H7 (cell line): Measurements from ENCODE around the gene TMED6. TPM values are rescaled to one million over a fixed set of nuclear protein-coding genes. Genes with fewer than 3 reads are reported as not detected.

ENCODE experiments used
- DNase-seq: peaks from one replicate; pipeline ENCODE4 v3.0.0; 2012
- H3K27me3 ChIP-seq: 2 replicates; pipeline ENCODE4 v1.6.0; 2011; ENCODE audit warnings: mild to moderate bottlenecking, low read length; ENCODE audit not compliant: control insufficient read depth, insufficient read depth
- H3K36me3 ChIP-seq: replicated peaks from 2 replicates; pipeline ENCODE4 v1.5.1; 2011; ENCODE audit warnings: low read length; ENCODE audit not compliant: control insufficient read depth, insufficient read depth
- H3K4me3 ChIP-seq: 2 replicates; pipeline ENCODE4 v1.5.1; 2011; ENCODE audit warnings: low read depth, mild to moderate bottlenecking, control low read depth, low read length, moderate library complexity; ENCODE audit not compliant: insufficient read depth
- total RNA-seq: library from RNA; depleted of rRNA; stranded (reverse); fragments of >200 nt; shearing (Covaris generic); gene quantifications from 2 replicates; pipeline ENCODE4 v1.2.3, GENCODE V29; 2014; rRNA removed

Gene TMED6
- total RNA-seq = 0.52 TPM in 1 of 2 replicates, not detected in the other

- H3K36me3 ChIP-seq = no peaks in the 10 kb centered on the region; the same call in 1 of the 2 replicates
- H3K4me3 ChIP-seq = no peak within 1 kb of the TSS
- no peaks in the 10 kb centered on the region for H3K27me3 ChIP-seq
- DNase-seq = no peak
Measured at GRCh38 chr16:69351309-69352027, at the start of gene TMED6. TSS of gene TMED6 (minus strand) at chr16:69351786. CDS start at chr16:69351753, 33 bp downstream.

DNA sequence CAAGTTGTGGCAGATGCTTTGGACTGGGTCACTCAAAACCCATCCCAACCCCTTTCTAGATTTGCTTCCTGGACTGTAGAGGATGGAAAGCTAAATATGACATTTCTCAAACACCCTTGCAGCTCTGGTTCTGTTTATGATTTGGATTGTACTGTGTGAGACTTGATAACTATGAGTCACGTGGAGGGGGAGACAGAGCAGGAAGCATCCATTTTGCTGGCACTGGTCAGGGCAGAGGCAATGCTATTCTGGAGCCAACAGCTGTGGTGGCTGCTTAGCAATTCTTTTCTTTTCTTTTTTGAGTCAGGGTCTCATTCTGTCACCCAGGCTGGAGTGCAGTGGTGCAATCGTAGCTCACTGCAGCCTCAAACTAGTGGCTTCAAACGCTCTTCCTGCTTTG lies 47.8 kb upstream of the TMED6 start:
- H3K36me3 ChIP-seq = no peaks in the 10 kb centered on the region
- no peaks in the 10 kb centered on the region for H3K27me3 ChIP-seq
- no peak overlapping the region for H3K4me3 ChIP-seq
- no peak for DNase-seq

DNA sequence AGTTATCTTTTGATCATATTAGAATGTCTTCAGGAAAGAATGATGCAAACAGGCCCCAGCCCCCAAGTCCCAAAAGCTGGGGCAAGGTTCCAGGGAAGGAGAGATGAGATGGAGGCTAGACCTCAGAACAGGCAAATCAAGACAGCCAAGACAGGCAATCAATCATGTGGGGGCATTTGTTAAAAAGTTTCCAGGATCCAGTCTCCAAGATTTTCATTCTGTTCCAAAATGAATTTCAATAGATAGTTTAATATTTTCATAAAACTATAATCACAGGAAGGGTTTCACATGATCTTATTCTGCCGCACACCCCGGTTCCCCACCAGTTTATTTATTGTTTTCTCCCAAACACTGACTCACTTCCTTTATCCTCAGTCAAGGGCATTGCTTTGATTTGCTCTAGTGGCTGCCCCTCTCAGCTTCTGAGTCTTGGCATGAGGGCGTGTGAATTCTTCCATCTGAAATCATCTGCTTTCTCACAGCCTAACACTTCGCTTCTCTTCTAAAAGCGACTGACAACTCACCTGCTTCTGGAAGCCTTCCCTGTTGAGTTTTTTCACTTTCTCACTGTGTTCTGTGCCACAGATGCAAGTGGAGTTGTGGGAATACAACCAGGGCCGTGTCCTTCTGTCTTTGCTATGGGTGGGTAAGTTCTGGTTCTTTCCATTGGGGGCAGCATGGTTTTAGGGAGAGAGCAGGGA lies 46.4 kb upstream of the TMED6 start:
- H3K36me3 ChIP-seq = no peaks in the 10 kb centered on the region
- DNase-seq = peak; percentile 56
- no peak overlapping the region for H3K4me3 ChIP-seq
- no peaks in the 10 kb centered on the region for H3K27me3 ChIP-seq

DNA sequence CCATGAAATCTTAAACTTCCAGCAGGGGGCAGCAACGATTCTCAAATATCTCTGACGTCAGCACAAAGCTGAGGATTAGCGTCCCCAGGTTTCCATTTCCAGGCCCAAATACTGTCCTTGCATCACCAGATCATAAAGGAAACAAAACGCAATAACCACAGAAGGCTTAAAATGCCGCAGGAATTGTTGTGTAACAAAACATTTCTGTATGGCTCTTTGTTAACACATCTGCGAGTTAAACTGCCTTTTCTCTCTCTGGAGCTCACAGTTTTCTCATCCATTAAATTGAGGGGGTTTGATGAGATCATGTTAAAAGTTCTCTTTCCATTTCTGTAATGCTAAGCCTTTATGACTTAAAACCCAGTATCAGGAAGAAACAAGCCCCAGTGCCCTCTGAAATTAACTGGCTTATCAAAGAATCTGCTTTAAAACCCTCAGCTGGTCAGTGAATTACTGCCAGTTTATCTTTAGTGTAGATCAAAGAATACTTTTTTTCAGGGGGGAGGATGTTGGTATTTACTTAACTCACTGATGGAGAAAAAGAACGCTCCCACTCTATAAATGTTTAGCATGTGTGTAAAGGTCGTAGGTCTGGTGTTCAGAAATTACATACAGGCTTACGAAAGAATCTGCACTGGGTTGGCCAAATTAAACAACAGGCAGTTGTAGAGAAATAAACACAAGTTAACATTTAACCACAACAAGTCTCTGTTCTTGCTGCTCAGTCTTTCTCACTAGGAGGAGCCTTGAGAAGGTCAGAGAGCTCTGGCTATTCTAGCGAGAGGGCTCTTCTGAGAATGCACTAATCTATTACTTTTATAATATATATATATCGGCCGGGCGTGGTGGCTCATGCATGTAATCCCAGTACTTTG lies 44.8 kb upstream of the TMED6 start:
- no peaks in the 10 kb centered on the region for H3K36me3 ChIP-seq
- no peak overlapping the region for H3K4me3 ChIP-seq
- peak; percentile 59 for DNase-seq
- no peaks in the 10 kb centered on the region for H3K27me3 ChIP-seq

- DNase-seq = no peak
- Histone ChIP-seq H3K27me3 (no peaks in the 10 kb centered on the region), H3K4me3 (no peak overlapping the region), H3K36me3 (no peaks in the 10 kb centered on the region)
Measured at GRCh38 chr16:69395859-69396186, 44.2 kb upstream of the TMED6 start.

DNA sequence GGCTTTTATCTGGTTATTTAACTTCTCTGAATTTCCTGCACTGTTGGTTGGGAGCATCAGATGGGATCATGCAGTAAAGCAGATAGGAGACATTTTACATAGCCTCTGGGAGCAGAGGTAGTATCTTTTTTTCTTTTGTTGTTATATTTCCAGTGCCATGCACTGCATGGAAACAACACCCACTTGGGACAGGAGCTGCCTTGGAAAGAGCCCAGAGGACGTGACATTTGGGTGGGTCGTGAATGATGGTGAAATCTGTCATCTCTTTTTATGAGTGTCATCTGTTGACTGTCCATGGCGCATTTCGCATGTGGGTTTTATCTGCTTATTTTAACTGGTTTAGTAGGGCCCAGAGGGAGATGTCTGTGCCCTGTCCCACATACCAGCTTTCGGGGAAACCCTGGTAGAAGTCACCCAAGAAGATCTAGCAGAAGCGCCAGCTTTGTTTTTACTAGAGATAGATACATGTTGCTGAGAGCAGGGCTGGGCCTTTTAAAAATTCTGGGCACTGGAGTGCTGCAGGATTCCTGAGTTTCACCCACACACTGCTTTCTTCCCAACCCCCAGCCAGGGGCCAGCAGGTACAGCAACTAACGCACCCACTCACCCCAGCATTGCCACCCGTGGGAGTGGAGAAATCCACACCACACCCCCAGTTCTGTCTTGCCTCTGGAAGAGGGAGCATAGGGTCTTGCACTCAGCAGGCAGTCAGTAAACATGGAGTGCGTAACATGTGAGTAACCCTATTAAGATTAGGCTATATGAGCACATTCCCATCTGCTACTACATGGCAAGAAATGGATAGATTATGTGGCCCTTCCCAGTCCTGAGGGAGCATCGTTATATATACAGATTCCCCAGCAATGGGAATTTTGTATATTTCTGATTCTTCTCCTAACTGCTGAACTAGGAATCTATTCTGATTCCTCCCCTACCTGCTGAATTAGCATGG lies 42.6 kb upstream of the TMED6 start:
- Histone ChIP-seq H3K27me3 (no peaks in the 10 kb centered on the region), H3K36me3 (no peaks in the 10 kb centered on the region), H3K4me3 (no peak overlapping the region)
- no peak for DNase-seq

DNA sequence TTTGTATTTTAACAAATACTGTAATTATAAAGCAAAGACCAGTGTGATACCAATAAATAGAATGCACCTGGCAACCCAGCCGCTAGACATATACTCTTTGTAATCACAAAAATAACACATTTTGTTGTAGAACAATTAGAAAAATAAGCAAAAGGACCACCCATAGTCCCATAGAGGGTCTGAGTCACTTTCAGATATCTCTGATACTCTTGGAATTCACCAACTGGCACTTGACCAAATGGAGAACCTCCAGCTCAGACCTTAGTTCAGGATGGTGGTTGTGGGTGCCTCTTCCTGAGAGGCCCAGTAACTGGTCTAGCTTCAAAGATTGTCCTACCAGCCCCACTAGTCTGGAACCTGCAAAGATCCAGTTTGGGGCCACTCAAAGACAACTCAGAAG lies 35.0 kb upstream of the TMED6 start:
- Histone ChIP-seq H3K4me3 (no peak overlapping the region), H3K36me3 (peaks cover 14% of the 10 kb centered on the region), H3K27me3 (no peaks in the 10 kb centered on the region)
- DNase-seq = no peak

DNA sequence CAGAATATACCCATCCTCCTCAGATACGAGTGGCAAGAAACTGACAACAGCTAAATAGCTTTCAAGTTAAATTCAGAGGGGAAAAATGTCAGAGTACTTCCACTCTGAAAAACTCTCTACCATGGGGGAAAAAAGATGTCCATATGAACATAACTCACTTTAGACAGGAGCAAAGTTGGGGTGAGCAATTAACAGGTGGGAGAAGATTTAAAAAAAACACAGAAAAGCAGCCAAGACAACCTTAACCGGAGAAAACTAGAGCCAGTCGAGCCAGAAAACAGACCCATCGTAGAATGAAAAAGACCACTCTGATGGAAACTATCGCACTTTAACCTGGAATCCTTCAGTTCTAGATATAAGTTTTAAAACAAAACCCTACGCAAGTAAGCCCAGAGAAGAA lies 33.4 kb upstream of the TMED6 start:
- DNase-seq = no peak
- peaks cover 14% of the 10 kb centered on the region for H3K36me3 ChIP-seq
- no peaks in the 10 kb centered on the region for H3K27me3 ChIP-seq
- H3K4me3 ChIP-seq = peak overlapping the region; percentile 48

DNA sequence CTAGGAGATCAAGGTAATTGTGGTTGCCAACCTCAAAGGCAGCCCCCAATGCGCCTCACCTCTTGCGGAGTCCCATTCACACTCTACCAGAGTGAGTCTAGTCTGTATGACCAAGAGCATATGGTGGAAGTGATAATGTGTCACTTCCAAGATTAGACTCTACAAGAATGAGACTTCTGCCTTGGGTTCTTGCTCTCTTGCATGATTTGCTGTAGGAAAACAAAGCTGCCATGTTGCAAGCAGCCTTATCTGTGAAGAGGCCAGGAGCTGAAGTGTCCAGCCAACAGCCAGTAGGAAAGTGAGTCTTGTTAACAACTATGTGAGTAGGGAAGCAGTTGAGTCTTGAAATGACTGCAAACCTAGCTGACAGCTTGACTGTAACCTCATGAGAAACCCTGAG lies 30.8 kb upstream of the TMED6 start:
- H3K4me3 ChIP-seq = no peak overlapping the region
- no peak for DNase-seq
- H3K27me3 ChIP-seq = no peaks in the 10 kb centered on the region
- peaks cover 24% of the 10 kb centered on the region for H3K36me3 ChIP-seq

DNA sequence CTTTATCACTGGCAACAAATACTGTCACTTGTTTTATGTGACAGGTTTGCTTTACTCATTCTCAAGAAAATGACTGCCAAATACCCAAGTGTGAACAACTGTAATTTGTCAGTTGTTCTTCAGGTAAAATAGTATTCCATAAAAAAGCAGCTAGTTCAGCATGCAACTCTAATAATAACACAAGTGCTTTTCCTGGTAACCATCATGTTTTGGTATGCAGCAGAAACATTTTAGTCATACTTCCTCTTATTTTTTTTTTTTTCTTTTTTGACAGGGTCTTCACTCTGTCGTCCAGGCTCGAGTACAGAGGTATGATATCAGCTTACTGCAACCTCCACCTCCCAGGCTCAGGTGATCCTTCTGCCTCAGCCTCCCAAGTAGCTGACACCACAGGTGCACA lies 29.6 kb upstream of the TMED6 start:
- H3K36me3 ChIP-seq = peaks cover 24% of the 10 kb centered on the region
- H3K4me3 ChIP-seq = no peak overlapping the region
- H3K27me3 ChIP-seq = no peaks in the 10 kb centered on the region
- no peak for DNase-seq

DNA sequence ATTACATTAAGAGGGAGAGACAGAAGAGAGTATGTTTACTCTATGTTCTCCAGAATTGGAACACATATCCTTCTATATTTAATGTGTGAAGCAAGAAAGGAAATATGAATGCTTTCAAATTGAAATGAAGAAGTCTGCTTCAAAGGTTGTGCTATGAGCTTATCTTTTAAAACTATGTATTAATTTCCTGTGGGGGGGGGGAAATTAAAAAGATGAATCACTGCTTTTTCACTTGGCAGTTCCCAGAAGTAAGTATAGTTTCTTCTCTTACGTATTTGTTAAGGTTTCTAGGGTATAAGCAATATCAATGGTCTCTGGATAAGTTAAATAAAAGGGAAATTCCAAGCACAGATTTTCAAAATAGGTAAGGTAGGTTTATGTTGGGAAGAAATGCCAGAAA lies 27.2 kb upstream of the TMED6 start:
- Histone ChIP-seq H3K27me3 (no peaks in the 10 kb centered on the region), H3K36me3 (peaks cover 21% of the 10 kb centered on the region), H3K4me3 (no peak overlapping the region)
- no peak for DNase-seq

GRCh38 chr16:69378036-69378435 lies 26.4 kb upstream of the TMED6 start:
- no peak for DNase-seq
- peaks cover 19% of the 10 kb centered on the region for H3K36me3 ChIP-seq
- no peaks in the 10 kb centered on the region for H3K27me3 ChIP-seq
- H3K4me3 ChIP-seq = no peak overlapping the region

DNA sequence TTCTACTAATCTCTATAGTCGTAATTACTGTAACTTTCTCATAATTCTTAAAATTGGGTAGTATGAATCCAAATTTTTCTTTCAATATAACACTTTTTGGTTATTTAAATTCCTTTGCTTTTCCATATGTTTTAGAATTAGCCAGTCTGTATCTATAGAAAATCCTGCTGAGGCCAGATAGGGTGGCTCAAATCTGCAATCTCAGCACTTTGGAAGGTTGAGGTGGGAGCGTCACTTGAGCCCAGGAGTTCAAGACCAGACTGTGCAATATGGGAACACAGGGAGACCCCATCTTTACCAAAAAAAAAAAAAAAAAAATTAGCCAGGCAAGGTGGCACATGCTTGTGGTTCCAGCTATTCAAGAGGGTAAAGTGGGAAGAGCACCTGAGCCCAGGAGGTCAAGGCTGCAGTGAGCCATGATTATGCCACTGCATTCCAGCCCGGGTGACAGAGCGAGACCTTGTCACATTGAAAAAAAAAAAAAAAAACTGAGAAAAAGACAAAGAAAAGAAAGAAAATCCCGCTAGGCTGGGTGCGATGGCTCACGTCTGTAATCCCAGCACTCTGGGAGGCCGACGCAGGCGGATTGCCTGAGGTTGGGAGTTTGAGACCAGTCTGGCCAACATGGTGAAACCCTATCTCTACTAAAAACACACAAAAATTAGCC lies 24.9 kb upstream of the TMED6 start:
- Histone ChIP-seq H3K36me3 (peaks cover 11% of the 10 kb centered on the region), H3K4me3 (no peak overlapping the region), H3K27me3 (no peaks in the 10 kb centered on the region)
- no peak for DNase-seq
